Measurements from ENCODE around the gene MAP3K5. TPM values are rescaled to one million over a fixed set of nuclear protein-coding genes. Genes with fewer than 3 reads are reported as not detected.
A peak's percentile ranks its signal among the peaks of the same experiment; 100 is the strongest.
"Not testable (repeated sequence)": the region's sequence is repeated elsewhere in the genome, so short reads cannot be mapped to it uniquely, and the experiment has no call there.

The MAP3K5 gene
- total RNA-seq, 1 donor from 2014 or later: 10.2 TPM

DNA sequence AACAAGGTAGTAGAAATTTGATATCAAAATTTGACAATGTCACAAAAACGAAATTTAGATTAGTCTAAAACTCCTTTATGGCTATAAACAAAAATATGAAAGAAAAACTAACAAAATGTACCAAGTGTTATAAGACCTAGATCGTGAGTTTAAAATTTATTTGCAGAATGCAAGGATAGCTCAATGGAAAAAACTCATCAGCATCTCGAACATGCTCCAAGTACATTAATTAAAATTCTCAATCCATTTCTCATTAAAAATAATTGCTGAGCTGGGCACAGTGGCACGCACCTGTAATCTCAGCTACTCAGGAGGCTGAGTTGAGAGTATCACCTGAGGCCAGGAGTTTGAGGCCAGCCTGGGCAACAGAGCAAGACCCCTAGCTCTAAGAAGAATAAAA lies 70.8 kb downstream of the MAP3K5 start:
- DNase-seq: no peak

DNA sequence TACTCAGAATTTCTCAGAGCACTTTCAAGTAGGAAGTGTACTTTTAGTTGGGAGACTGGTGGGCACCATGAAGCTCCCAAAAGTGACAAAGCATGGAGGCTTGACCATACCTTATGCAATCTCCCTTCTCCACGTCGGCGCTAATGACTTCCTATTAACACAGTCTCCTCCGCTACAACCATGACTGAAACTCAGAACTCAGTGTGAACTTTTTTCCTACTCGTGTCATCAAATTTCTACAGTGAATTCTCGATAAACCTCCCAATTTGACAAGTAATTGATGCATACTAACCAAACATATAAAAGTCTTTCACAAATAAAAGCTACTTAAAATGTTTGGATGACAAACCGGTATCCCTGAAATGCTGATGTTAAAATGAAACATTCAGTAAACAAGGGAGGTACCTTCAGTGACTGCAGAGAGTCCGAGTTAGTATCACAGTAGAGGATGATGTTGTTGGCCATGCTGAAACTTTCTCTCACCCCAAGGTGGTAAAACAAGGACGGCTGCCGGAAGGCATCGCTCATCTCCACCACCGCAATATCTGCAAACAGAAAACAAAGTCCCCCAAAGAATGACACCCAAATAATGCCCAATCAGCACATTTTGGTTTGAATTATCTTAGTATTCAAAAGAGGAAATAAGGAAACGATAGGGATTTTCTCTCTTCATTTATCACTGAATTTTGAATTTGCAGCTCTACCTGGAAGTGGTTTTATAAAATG lies 72.1 kb downstream of the MAP3K5 start:
- no peak for DNase-seq

DNA sequence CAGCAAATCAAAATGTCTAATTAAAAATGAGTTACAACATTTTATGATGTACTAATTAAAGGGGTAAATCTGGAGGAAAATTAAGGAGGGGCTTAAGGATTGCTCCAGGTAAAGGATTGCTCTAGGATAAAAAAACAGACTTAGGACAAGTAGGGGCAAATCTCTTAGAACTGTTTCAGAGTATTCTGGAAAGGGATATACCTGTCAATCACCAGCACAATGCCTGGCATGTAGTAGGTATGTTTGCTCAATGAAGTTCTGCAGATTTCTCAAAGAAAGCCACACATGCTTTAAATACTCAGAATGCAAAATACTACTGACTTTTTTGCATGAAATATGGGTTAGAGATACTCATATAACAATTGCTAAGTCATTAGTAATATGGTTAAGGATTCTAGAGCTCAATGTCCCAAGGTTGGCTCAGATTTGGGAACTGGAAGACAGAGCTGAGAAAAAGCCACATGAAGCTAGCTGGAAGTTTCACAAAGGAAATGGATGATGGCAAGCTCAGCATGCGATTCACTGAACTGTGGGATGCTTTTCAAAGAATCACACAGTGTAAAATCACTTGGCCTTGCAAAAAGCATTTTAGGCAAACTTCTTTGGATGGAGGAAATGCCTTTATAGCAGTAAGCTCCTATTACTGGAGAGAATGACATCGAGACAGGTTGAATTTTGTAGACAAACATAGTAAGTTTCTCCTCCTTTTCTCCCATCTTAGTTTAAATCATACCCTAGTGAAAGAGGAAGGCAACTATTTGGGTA lies 72.8 kb downstream of the MAP3K5 start:
- no peak for DNase-seq

DNA sequence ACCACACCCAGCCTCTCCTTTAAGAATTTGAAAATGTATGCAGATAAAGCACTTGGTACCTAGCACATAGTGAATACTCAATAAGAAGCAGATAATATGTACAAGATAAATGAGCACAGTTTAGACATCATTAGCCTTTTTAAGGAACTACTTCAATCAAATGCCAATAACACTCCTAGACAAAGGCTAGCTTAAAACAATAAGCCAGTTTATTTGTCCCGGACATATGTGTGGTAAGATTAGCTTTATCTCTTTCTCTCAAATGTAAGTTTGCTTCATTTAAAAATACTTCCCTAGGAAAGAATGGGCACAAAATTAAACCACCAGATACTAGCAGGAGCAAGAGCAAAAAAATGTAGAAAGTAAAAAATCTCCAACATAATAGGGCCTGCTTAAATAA lies 73.8 kb downstream of the MAP3K5 start:
- no peak for DNase-seq

DNA sequence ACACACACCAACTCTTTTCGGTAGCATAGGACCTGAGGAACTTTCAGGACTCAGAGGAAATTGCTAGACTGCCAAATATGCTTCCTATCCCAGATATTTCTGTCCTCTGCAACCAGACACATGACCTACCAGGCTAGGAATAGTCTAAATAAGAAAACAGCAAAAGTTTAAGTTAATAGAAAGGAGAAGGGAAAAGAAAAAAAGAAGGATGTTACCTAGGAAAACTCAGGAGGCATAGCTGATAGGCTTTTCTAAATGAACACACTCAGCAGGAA lies 74.6 kb downstream of the MAP3K5 start:
- DNase-seq: no peak

DNA sequence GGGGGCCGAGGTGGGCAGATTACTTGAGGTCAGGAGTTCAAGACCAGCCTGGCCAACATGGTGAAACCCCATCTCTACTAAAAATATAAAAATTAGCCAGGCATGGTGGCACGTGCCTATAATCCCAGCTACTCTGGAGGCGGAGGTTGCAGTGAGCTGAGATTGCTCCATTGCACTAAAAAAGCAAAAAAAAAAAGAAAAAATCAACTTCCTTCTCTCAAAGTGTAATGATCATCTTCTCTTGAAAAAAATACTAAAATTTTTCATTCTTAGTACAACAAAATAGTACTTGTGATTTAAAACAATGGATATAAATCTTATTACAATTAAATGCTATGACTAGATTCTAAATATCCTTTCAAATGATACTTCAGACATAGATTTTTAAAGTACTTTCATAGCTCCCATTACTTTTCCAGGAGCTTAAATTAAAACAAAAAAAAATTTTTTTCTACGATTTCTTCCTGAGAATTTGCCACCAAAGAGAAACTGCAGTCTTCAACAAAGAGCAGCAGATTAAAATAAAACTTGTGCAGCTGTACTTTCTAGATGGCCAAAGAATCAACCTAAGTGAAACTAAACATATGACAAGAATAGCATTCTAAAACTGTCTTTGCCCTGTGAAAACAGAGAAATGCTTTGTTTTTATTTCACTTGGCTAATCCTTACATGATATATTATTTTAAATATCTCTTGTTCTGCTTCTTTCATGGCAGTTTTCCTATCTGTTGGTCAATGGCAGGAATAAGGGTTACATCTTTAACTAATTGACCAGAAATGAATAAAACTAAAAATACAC lies 75.2 kb downstream of the MAP3K5 start:
- DNase-seq: no peak

DNA sequence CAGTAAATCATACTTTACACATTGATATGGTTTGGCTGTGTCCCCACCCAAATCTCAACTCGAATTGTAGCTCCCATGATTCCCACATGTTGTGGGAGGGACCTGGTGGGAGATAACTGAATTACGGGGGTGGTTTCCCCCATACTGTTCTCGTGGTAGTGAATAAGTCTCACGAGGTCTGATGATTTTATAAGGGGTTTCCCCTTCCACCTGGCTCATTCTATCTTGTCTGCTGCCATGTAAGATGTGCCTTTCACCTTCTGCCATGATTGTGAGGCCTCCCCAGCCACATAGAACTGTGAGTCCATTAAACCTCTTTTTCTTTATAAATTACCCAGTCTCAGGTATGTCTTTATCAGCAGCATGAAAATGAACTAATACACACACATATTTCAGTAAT lies 79.6 kb downstream of the MAP3K5 start:
- DNase-seq: not testable (repeated sequence)

DNA sequence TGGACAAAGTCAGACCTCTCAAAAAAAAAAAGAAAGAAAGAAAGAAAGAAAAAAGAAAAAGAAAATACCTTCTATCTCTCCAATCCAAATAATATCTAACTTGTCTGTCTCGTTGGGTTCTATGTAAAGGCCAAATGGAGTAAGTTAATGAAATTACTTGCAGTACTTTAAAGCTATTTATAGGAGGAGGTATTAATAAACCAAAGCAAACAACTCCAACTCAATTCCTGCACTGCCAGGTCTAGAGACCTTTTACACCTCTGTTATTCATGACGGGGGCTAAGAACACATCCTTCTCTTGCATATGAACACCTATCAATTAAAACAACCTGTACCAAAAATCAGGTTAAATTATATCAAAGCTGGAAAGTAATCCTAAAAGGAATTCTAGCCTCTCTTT lies 80.6 kb downstream of the MAP3K5 start:
- DNase-seq: no peak

DNA sequence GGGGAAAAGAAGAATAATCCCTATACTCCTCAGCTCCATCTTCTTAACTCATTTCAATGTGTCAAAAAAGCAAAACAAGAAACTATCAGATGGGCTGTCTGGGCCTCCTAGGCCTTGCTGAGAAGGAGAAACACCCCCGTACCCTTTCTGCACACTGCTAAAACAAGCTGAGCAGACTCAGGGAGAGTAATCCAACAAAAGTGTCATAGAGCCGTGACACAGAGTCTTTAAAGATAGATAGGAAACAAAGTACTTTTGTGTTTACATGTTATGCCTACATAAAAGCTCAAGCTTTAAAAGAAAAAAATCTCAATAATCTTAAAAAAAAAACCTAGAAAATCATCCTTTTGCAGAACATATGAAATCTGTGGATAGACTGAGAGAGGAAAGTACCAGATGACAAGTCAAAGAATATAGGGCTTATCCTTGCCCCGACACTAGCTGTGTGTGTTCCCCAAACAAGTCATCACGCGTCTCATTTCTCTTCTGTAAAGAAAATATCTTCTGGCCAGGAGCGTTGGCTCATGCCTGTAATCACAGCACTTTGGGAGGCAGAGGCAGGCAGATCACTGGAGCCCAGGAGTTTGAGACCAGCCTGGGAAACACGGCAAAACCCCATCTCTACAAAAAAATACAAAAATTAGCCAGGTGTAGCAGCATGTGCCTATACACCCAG lies 81.3 kb downstream of the MAP3K5 start:
- DNase-seq: no peak

DNA sequence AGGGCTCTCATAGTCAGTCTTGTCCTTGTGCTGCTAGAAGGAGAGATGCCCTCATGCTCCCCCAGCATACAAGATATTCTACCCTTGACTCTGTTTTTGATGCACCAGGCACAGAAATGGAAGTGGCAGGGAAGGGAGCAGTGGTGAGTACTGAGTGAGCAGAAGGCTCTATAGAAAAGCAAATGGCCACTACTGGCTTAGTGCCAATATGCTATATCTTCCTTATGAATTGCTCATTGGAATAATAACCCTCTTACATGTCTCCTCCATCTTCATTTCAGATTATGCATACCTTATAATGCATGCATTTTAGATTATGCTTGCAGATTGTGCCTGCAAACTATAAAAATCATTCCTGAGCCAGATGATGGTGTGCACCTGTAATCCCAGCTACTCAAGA lies 82.8 kb downstream of the MAP3K5 start:
- DNase-seq: no peak

DNA sequence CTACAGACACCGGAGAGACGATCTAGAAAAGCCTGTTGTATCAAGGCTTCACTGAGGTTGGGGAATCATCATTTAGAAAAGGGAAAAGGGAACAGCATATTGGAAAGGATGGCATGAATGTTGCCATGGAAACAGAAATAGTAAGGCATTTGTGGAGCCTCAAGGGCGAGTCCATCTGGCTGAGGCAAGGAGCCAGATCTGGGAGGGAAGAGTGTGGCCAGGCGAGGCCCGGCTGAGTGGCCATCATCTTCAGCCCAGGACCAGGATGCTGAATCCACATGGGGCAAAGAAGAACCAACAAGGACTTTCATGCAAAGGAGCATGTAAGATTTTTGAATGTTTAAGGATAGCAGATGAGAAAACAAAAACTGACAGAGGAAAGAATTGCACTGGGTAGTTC lies 85.8 kb downstream of the MAP3K5 start:
- DNase-seq: no peak

DNA sequence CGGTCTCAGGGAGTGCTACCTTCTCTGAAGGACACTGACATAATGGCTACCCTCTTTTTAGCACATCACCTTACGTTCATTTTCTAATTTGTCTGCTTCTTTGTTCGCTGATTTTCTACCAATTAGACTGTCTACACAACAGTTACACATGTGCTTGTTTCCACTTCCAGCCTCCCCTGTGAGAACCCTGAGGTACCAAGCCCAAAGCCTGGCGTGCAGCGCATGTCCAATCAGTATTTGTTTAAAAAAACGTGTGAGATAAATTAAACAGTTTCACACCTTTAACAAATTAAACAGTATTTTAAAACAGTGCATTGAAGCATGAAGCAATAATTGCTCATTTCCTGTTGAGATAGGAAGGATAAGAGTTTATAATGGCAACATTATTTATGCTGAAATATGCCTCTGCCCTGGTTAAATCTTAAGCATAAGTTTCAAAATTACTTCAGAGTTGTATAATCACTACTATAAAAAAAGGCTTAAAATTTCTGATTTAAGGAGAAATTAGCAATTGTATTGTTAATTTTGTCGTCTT lies 88.9 kb downstream of the MAP3K5 start:
- no peak for DNase-seq

DNA sequence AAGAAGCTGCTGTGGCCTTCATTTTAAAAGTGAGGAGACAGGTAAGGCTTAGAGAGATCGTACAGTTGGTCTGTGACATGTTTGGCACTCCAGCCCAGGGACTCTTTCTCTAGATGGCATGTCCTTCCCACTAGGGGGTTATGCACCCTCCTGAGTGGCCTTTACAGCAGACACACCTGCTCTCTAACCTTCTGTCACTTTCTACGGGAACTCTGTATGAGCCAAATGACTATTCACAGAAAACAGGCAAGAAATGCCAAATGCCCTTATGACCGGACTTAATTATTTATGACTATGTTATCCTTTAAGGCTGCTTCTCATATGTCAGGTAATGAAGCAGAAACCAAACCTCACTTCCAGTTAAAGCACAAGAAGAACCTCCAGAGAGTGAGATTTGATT lies 91.2 kb downstream of the MAP3K5 start:
- no peak for DNase-seq

DNA sequence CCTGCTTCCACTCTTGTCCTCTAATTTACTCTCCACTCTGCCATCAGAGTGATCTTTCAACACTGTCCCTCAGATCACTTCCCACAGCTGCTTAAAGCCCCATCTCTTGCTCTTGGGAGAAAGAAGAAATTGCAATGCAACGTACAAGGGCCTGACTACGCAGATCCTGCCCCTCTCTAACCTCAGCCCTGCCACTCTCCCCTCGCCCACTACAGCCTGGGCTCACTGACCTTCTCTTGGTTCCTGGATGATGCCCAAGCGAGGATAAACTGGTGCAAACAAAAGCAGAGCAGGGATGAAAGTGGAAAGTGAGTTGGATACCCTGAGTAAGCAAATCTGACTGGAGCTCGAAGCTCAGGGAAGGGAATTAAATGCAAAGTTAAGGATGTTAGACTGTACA lies 92.9 kb downstream of the MAP3K5 start:
- DNase-seq: no peak

DNA sequence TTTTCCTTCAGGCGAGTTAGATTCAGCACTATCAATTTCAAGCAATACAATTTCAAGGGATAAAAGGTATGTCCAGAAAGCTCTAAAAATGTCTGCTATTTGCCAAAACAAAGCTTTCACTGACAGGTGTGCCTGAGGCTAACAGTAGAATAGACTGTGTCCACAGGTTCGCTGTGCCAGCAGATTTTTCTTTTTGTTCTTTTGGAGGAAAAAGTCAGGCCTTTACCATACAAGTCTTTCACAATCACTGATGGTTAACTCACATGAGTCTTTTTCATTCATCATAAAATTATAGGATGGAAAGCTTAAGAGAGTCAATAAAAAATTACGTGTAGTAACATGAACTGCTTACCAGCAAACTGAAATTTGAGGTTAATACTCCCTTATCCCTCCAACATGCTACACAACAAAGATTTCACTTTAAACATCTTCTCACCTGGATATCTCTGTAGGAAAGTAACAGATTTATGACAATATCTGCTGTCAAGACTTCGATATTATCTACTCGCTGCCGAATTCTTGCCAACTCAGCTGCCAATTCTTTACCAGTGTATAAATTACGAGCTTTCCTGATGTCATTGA lies 95.4 kb downstream of the MAP3K5 start:
- peak; percentile 35 for DNase-seq

DNA sequence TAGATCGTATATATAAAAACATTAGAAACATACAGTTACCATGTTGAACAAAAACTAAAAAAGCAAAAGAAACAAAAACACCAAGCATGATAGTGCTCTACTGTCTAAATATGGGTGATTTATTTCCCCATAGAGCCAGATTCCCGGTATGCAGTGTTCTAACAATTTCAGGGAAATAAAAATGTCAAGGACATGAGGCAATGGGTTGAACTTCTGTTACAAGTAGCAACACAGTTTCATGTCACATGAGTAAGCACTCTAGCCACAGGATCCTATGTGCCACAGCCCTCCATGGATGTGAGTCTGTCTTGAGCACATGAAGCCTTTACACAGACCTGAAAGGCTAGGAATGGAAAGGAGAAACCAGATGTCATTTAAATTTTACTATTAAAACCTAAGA lies 96.0 kb downstream of the MAP3K5 start:
- no peak for DNase-seq

DNA sequence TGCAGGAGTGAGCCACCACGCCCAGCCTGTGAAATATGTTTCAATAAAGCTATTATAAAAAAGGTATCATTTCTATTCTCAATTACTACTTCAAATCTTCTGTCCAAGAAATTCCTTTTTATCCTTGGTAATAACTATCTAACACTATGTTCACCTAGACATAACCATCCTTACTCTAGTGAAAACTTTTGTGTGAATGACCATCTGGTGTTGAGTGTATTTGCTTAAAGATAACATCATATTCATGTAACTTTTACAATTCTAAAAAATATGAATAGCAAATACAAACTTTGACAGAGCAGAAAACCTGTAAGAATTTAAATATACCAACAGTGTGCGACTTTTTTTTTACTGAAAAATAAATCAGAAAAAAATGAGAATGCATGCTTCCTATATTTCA lies 96.9 kb downstream of the MAP3K5 start:
- DNase-seq: no peak

DNA sequence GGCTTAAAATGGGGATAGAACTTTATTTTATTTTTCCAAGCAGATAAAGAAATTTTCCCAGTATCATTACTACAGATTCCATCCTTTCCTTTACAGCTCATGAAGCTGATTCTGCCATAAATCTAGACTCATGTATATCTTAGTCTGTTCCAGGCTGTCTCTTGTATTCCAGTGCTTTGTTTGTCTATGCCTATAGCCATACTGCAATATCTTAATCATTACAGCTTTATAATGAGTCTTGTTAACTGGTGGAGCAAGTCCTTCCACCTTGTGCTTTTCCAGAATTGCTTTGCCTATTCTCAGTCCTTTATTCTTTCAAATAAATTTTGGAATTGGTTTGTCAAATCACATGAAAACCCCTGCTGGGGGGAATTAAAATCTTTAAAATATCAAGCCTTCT lies 99.2 kb downstream of the MAP3K5 start:
- DNase-seq: no peak

DNA sequence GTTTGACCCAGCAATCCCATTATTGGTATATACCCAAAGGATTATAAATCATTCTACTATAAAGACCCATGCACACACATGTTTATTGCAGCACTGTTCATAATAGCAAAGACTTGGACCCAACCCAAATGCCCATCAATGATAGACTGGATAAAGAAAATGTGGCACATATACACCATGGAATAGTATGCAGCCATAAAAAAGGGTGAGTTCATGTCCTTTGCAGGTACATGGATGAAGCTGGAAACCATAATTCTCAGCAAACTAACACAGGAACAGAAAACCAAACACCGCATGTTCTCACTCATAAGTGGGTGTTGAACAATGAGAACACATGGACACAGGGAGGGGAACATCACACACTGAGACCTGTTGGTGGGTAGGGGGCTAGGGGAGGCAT lies 104.4 kb downstream of the MAP3K5 start:
- DNase-seq: not testable (repeated sequence)

DNA sequence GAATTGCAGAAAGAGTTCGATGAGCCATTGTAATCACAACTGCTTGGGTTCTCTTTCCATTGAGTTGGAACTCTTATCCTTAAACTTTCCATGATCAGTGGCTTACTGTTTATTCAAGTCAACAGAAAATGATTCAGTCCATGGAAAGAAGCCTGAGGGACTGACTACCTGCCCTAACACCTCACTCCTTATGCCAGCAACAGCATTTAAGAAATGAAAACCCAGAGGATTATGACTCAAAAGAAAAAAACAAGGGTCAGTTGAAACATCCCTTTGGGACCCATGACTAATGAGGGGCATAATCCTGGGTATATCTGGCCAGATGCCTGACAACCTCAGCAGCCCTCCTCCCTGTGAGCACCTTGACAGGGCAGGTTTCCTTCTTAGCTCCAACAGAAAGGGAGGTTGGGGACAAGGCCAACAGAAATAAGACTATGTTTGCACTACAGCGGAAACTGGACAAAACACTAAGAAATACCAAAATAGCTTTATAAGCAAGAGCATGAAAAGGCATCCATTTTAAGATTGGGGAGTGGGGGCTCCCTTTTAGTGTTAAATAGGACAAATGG lies 106.7 kb downstream of the MAP3K5 start:
- DNase-seq: no peak

DNA sequence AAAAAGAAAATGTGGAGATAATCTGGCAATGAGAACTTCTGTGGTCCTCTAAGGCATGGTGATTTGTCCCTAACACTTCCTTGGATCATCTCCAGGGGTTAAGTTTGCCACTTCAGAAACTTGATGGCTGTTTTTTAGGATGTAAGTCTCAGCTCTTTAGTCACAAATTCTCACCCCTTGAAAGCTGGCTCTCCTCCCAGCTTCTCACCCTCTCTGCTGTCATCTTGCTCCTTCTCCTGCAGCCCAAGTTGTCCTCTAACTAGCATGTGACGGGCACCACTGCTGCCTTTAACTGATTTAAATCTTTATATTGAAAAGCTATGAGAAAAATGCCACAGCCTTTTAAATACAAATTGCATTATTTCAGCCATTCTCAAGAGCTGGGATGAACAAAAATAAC lies 107.8 kb downstream of the MAP3K5 start:
- DNase-seq: no peak

Measured in tongue (tissue), 2 donors.